Astrocyte (in vitro differentiated cells and primary cell): ENCODE data around the gene ZNF629.

ENCODE experiments used
- EZH2 ChIP-seq: IDR thresholded peaks from 2 replicates; pipeline ENCODE4 v1.6.1; 2012; ENCODE audit warnings: mild to moderate bottlenecking, low read length, inconsistent platforms; ENCODE audit not compliant: insufficient read depth
- TF ChIP-seq, protein P1 (sequence below): IDR thresholded peaks from 2 replicates; pipeline ENCODE4 v1.5.1; 2011; ENCODE audit warnings: low read depth, mild to moderate bottlenecking, inconsistent platforms, low read length, moderate library complexity; ENCODE audit not compliant: insufficient read depth

- TF ChIP-seq, protein P1, sequence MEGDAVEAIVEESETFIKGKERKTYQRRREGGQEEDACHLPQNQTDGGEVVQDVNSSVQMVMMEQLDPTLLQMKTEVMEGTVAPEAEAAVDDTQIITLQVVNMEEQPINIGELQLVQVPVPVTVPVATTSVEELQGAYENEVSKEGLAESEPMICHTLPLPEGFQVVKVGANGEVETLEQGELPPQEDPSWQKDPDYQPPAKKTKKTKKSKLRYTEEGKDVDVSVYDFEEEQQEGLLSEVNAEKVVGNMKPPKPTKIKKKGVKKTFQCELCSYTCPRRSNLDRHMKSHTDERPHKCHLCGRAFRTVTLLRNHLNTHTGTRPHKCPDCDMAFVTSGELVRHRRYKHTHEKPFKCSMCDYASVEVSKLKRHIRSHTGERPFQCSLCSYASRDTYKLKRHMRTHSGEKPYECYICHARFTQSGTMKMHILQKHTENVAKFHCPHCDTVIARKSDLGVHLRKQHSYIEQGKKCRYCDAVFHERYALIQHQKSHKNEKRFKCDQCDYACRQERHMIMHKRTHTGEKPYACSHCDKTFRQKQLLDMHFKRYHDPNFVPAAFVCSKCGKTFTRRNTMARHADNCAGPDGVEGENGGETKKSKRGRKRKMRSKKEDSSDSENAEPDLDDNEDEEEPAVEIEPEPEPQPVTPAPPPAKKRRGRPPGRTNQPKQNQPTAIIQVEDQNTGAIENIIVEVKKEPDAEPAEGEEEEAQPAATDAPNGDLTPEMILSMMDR = no peak
- no peak for TF ChIP-seq EZH2
These were observed 38.2 kb downstream of the ZNF629 start for GRCh38 chr16:30748634-30749445.
